Activated CD8-positive, alpha-beta memory T cell treated with anti-CD3 and anti-CD28 coated beads for 4 hours (primary cell): ENCODE data around the gene CELA1.
"Not testable (repeated sequence)": the region's sequence is repeated elsewhere in the genome, so short reads cannot be mapped to it uniquely, and the experiment has no call there.

Source experiments
- DNase-seq, 2 donors: peaks; one replicate each; pipeline ENCODE4 v3.0.0-alpha.2; 2020; ENCODE audit warnings: low read depth in 2 of 2

The CELA1 gene

DNA sequence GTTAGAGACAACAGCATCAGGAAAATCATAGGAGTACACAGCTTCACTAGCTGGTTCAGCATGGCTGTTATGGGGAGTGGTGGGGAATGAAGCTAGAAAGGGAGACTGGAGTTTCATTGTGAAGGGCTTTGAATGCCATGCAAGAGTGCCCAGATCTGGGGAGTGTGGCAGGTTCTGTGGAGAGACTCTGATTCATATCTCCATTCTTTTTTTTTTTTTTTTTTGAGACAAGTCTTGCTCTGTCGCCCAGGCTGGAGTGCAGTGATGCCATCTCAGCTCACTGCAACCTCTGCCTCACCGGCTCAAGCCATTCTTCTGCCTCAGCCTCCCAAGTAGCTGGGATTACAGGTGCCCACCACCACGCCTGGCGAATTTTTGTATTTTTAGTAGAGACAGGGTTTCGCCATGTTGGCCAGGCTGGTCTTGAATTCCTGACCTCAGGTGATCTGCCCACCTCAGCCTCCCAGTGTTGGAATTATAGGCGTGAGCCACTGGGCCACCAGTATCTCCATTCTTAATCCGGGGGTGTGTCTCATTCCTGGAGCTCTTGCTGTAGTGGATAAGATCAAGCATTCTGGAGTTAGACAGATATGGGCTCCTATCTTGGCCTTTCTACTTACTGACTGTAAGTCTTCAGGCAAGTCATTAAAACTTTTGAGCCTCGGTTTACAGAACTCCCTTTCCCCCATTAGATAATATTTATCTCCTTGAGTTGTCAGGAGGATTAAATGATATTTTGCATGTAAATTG lies 28.2 kb downstream of the CELA1 start:
- DNase-seq: not testable (repeated sequence)

DNA sequence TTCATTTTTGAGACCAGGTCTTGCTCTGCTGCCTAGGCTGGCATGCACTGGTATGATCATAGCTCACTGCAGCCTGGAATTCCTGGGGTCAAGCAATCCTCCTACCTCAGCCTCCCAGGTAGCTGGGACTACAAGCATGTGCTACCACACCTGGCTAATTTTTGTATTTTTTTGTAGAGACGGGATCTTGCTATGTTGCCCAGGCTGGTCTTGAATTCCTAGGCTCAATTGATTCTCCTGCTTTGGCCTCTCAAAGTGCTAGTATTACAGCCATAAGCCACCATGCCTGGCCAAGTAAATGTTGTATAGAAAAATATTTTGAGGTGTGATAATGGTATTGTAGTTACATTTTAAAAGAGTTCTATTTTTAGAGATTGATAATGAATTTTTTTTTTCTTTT lies 35.1 kb downstream of the CELA1 start:
- DNase-seq: no peak

DNA sequence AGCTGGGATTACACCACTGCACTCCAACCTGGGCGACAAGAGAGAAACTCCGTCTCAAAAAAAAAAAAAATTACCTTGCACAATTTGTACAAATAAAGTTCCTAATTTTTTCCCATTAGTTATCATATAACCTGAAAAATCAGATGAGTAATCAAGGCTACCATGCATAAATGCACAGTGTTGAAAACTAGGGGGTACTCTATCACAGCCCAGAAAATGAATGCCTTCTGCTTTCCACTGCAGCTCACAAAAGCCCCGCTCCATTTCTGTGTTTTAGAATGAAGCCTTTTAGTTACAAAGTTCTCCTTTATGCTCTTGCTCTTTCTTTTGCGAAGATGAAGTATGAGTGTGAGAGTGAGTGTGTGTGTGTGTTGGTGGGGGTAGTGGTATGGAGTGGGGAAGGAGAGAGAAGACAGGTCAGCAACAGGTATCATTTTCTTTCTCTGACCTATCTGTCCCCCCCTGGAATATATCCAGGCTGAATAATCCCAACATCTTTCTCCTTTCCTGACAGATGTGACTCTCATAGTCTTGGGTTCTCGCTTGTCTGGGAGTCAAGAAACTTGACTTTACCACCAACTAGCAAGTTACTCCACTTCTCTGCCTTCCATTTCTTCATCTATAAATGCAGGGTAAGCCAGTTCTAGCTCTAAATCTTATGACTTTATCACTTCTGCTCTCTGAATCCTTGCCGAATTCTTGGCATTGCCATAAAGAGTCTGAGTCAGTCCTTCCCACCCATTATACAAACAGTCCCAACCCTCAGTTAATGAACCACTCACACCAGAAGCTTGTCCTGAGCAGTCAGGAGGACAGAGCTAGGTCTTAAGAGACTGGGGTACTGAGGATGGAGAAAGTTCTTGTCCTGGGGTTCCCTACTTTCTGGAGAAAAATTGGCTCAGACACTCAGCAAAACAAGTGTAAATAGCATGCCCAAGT lies 38.6 kb downstream of the CELA1 start:
- DNase-seq: no peak

- no peak for DNase-seq
Measured at GRCh38 chr12:51306507-51306906, 40.0 kb downstream of the CELA1 start.

GRCh38 chr12:51300768-51301167 lies 45.7 kb downstream of the CELA1 start:
- not testable (repeated sequence) for DNase-seq

- DNase-seq: no peak
Measured at GRCh38 chr12:51295651-51296050, 50.8 kb downstream of the CELA1 start.

- DNase-seq: not testable (repeated sequence)
Measured at GRCh38 chr12:51294097-51294496, 52.4 kb downstream of the CELA1 start.

- DNase-seq: no peak
Measured at GRCh38 chr12:51293696-51294095, 52.8 kb downstream of the CELA1 start.

DNA sequence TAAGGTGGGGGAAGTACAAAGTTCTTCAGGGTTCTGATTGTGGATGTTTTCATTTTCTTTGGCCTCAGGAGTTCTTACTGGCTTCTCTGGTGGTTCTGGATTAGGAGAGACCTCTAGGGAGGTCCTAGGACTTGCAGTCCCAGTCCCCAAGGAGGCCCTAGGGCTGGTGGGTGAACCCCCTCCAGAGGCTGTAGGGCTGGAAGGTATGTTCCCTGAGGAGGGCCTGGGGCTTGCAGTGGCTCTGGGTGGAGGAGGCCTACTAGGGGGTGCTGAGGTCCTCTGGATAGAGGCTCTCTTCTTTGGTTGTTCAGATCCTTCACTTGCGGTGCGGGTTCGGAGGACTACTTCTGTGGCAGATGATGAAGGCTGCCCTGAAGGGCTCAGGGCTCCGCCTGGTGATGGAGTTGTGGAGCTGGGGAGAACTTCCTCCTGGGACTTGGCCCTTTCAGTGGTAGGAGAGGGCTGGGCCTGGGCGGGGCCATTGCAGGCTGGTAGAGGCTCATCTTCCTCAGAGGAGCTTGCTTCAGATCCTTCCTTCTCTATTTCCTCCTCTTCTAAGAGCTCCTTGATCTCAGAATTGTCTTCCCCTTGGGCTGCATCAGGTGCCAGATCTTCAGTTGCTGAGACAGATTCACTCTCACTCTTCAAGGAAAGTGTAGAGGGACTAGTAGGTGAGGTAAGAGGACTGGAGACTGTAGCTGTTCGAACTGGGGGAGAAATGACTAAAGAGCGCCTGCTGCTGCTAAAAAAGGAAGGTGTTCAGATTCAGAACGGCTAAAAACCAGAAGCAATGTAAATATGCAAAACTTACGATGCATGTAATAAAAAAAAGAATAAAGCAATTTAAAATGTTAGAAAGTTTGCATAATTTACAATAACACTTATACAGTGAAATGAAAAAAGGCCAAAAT lies 54.6 kb downstream of the CELA1 start:
- DNase-seq: not testable (repeated sequence)

GRCh38 chr12:51285843-51286242 lies 60.6 kb downstream of the CELA1 start:
- DNase-seq: no peak

DNA sequence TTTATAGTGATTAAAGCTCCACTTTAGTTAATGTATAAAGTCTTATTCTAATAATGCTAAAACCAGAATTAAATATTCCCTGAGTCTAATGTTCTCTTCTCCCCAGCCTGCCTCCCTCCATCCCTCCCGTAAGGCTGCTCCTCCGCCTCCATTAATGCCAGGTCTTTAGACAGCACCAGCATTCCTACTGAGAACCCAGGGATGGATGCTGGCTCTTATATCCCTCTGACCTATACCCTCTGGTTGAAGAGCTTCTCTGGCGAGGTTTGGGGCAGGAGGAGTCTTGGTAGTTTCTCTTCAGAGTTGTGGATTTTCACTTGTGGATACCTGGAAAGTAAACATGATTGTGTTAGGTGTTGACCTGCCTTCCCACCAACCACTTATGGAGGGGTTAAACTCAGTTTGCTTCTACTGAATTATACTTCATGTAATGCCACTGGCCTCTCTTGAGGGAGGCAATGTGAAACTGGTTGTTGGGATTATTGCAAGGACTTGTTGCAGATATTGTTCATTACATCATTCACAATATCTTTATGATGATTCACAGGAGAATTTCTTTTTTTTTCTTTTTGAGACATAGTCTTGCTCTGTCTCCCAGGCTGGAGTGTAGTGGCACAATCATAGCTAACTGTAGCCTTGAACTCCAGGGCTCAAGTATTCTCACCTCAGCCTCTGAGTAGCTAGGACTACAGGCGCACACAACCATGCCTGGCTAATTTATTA lies 65.1 kb downstream of the CELA1 start:
- DNase-seq: no peak
